ENCODE results near the gene RIN3. TPM values are rescaled to one million over a fixed set of nuclear protein-coding genes. Genes with fewer than 3 reads are reported as not detected.

Gene RIN3
- total RNA-seq, 1 experiment from 2014 or later, result 2.4 TPM

GRCh38 chr14:92520102-92521057, 6.8 kb downstream of the RIN3 start:
- H3K27me3 ChIP-seq (replicated peaks; ENCODE audit: insufficient read depth, low read depth, low read length, poor library complexity), result no peaks in the 10 kb centered on the region
- ChIA-PET POLR2A (ENCODE audit: low non-redundant PET) (no interaction called here), CTCF (no interaction called here)
- no peak overlapping the region for H3K4me3 ChIP-seq (ENCODE audit: low read depth, low read length, poor library complexity, severe bottlenecking)
- H3K9me3 ChIP-seq (ENCODE audit: low read depth, low read length, poor library complexity, severe bottlenecking), result no peaks in the 10 kb centered on the region
- BruUV-seq (replicated peaks), result no TSS peak
- intact Hi-C loops (cut with micrococcal nuclease; ENCODE audit: unreplicated experiment), result no loop called here
- no peaks in the 10 kb centered on the region for H3K36me3 ChIP-seq (ENCODE audit: insufficient read depth, low read length, poor library complexity, severe bottlenecking)
- no peak overlapping the region for H3K27ac ChIP-seq (ENCODE audit: low read depth, low read length, poor library complexity, severe bottlenecking)
- DNase-seq (ENCODE audit: low spot score), result no peak
- no peak for TF ChIP-seq CTCF (conservative IDR thresholded peaks at IDR 0.05; ENCODE audit: low read depth, low read length)
- TF ChIP-seq EZH2 (IDR thresholded peaks at IDR 0.05; ENCODE audit: borderline replicate concordance, low read depth, low read length, poor library complexity, severe bottlenecking), result no peak
- H3K4me1 ChIP-seq (ENCODE audit: insufficient read depth, low read length, poor library complexity, severe bottlenecking), result no peaks in the 10 kb centered on the region

DNA sequence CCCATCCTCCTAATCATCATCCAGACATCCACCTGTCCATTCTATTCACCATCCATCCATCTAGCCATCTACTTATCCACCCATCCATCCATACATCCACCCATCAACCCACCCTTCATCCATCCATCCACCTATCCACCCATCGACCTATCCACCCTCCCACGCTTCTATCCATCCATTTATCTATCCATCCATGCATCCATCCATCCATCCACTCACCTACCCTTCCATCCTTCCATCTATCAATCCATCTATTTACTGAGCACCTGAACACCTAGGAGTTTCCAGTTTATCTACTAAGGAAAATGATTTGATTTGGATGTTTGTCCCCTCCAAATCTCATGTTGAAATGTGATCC, 7.5 kb downstream of the RIN3 start:
- TF ChIP-seq EZH2 (IDR thresholded peaks at IDR 0.05; ENCODE audit: borderline replicate concordance, low read depth, low read length, poor library complexity, severe bottlenecking) (no peak), CTCF (conservative IDR thresholded peaks at IDR 0.05; ENCODE audit: low read depth, low read length) (no peak)
- no peak overlapping the region for H3K4me3 ChIP-seq (ENCODE audit: low read depth, low read length, poor library complexity, severe bottlenecking)
- BruUV-seq (replicated peaks), result no TSS peak
- ChIA-PET POLR2A (ENCODE audit: low non-redundant PET) (no interaction called here), CTCF (no interaction called here)
- H3K36me3 ChIP-seq (ENCODE audit: insufficient read depth, low read length, poor library complexity, severe bottlenecking), result no peaks in the 10 kb centered on the region
- no peaks in the 10 kb centered on the region for H3K4me1 ChIP-seq (ENCODE audit: insufficient read depth, low read length, poor library complexity, severe bottlenecking)
- no peak overlapping the region for H3K27ac ChIP-seq (ENCODE audit: low read depth, low read length, poor library complexity, severe bottlenecking)
- no peak for DNase-seq (ENCODE audit: low spot score)
- H3K9me3 ChIP-seq (ENCODE audit: low read depth, low read length, poor library complexity, severe bottlenecking), result no peaks in the 10 kb centered on the region
- intact Hi-C loops (cut with micrococcal nuclease; ENCODE audit: unreplicated experiment), result no loop called here
- H3K27me3 ChIP-seq (replicated peaks; ENCODE audit: insufficient read depth, low read depth, low read length, poor library complexity), result no peaks in the 10 kb centered on the region

DNA sequence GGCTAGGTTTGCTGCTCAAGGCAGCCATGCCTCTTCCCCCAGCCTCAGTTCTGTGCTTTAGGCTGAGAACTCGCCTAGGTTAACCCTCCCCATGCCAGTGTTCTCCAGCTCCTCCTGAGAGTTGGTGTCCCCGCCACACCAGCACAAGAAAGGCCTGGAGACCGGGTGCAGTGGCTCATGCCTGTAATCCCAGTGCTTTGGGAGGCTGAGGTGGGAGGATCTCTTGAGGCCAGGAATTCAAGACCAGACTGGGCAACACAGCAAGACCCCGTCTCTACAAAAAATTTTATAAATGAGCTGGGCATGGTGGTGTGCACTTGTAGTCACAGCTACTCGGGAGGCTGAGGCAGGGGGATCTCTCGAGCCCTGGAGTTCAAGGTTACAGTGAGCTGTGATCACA, 10.2 kb downstream of the RIN3 start:
- Histone ChIP-seq H3K27me3 (replicated peaks; ENCODE audit: insufficient read depth, low read depth, low read length, poor library complexity) (no peaks in the 10 kb centered on the region), H3K36me3 (ENCODE audit: insufficient read depth, low read length, poor library complexity, severe bottlenecking) (no peaks in the 10 kb centered on the region), H3K9me3 (ENCODE audit: low read depth, low read length, poor library complexity, severe bottlenecking) (no peaks in the 10 kb centered on the region), H3K27ac (ENCODE audit: low read depth, low read length, poor library complexity, severe bottlenecking) (no peak overlapping the region), H3K4me3 (ENCODE audit: low read depth, low read length, poor library complexity, severe bottlenecking) (no peak overlapping the region), H3K4me1 (ENCODE audit: insufficient read depth, low read length, poor library complexity, severe bottlenecking) (no peaks in the 10 kb centered on the region)
- ChIA-PET CTCF (no interaction called here), POLR2A (ENCODE audit: low non-redundant PET) (no interaction called here)
- TF ChIP-seq CTCF (conservative IDR thresholded peaks at IDR 0.05; ENCODE audit: low read depth, low read length), result no peak
- TF ChIP-seq EZH2 (IDR thresholded peaks at IDR 0.05; ENCODE audit: borderline replicate concordance, low read depth, low read length, poor library complexity, severe bottlenecking), result no peak
- no peak for DNase-seq (ENCODE audit: low spot score)
- intact Hi-C loops (cut with micrococcal nuclease; ENCODE audit: unreplicated experiment), result no loop called here
- no TSS peak for BruUV-seq (replicated peaks)
